MM.1S (cell line): ENCODE results near the gene ADGRE1.

Experiments used
- EZH2 ChIP-seq: fragments of 300-600 bp; sonication (generic); optimal IDR thresholded peaks from 2 replicates; pipeline ENCODE3; 2017; ENCODE audit warnings: low read depth, mild to moderate bottlenecking, antibody characterized with exemption, low read length, mixed read lengths
- TF ChIP-seq, protein P1 (sequence below): fragments of 300-600 bp; sonication (generic); IDR thresholded peaks from 2 replicates; pipeline ENCODE4 v1.5.1; 2016; ENCODE audit warnings: antibody characterized with exemption, low read length, mixed read lengths

DNA sequence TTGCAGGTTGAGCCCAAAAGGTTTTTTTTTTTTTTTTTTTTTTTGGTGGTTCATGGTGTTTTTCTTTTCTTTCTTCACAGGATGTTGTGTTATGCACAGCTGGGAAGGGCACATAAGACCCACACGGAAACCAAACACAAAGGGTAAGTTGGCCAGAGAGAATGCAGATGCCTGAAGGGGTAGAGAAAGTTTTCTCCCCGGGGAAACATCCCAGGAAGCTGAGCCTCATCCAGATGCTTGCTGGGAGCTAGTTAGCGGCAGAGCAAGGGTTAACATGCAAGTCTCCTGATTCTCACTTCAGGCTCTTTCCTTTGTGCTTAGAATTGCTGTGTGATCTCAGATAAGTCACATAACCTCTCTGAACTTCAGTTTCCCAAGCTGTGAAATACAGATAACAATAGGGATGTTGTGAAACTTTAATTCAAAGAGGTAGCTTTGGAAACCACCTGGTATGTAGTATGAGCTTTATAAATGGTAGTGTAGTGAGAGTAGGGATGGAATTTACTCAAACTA, 3.1 kb downstream of the ADGRE1 start:
- no peak for TF ChIP-seq EZH2
- TF ChIP-seq, protein P1, sequence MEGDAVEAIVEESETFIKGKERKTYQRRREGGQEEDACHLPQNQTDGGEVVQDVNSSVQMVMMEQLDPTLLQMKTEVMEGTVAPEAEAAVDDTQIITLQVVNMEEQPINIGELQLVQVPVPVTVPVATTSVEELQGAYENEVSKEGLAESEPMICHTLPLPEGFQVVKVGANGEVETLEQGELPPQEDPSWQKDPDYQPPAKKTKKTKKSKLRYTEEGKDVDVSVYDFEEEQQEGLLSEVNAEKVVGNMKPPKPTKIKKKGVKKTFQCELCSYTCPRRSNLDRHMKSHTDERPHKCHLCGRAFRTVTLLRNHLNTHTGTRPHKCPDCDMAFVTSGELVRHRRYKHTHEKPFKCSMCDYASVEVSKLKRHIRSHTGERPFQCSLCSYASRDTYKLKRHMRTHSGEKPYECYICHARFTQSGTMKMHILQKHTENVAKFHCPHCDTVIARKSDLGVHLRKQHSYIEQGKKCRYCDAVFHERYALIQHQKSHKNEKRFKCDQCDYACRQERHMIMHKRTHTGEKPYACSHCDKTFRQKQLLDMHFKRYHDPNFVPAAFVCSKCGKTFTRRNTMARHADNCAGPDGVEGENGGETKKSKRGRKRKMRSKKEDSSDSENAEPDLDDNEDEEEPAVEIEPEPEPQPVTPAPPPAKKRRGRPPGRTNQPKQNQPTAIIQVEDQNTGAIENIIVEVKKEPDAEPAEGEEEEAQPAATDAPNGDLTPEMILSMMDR: no peak
